ENCODE measurements around the gene ADAMTS17.

Gene ADAMTS17

GRCh38 chr15:100314809-100315400 is 26.9 kb downstream of the ADAMTS17 start:
- no peak for TF ChIP-seq CTCF (IDR thresholded peaks at IDR 0.05; ENCODE audit: extremely low read depth, missing control alignments)
- DNase-seq (ENCODE audit: low spot score): no peak

- no peak for TF ChIP-seq CTCF (IDR thresholded peaks at IDR 0.05; ENCODE audit: extremely low read depth, missing control alignments)
- DNase-seq (ENCODE audit: low spot score): no peak
Measured at GRCh38 chr15:100311833-100312476, 29.8 kb downstream of the ADAMTS17 start.

GRCh38 chr15:100311154-100311625 is 30.6 kb downstream of the ADAMTS17 start:
- no peak for DNase-seq (ENCODE audit: low spot score)
- no peak for TF ChIP-seq CTCF (IDR thresholded peaks at IDR 0.05; ENCODE audit: extremely low read depth, missing control alignments)

DNA sequence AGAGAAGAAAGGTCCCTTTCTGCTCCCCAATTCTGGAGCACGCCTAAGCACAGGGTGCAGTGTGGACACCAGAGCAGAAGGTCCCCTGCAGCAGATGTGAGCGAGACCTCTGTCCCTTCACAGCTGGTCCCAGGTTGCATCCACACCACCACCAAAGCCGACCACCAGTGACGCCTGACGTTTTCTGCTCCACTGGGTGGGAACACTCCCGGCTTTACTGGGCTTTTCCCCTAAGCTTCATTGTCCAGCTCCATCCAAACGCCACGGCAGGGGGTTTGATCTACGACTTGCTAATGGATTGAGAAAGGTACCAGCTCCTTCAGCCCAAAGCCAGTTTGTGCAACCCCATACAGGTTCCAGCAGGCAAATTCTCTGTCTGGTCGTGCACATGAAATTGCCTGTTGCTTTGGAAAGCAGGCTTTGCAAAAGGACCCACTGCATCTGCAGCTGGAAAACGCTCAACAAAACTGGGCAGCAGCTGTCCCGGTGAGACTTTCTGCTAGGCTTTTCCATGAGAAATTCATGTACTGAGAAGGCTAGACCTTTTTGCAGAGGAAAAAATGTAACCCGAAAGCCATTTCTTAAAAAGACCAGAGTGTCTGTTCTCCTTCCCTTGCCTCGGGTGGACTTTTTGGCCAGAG is 31.1 kb downstream of the ADAMTS17 start:
- DNase-seq (ENCODE audit: low spot score): no peak
- no peak for TF ChIP-seq CTCF (IDR thresholded peaks at IDR 0.05; ENCODE audit: extremely low read depth, missing control alignments)

DNA sequence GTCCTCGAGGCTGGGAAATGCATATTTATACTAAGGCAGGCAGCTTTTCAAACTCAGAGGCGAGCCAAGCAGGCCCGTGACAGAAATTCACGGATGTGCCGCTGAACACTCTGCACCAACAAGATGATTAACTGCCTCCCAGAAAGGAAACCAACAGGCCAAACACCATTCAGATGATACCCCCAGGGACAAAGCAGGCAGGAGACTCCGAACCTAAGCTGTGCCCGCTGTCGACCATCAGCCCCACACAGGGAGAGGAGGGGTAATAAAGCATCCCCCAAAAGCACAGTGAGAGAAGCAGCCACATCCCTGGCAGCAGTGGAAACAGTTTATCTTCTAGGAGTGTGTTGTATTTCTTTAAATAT is 31.8 kb downstream of the ADAMTS17 start:
- no peak for TF ChIP-seq CTCF (IDR thresholded peaks at IDR 0.05; ENCODE audit: extremely low read depth, missing control alignments)
- no peak for DNase-seq (ENCODE audit: low spot score)

DNA sequence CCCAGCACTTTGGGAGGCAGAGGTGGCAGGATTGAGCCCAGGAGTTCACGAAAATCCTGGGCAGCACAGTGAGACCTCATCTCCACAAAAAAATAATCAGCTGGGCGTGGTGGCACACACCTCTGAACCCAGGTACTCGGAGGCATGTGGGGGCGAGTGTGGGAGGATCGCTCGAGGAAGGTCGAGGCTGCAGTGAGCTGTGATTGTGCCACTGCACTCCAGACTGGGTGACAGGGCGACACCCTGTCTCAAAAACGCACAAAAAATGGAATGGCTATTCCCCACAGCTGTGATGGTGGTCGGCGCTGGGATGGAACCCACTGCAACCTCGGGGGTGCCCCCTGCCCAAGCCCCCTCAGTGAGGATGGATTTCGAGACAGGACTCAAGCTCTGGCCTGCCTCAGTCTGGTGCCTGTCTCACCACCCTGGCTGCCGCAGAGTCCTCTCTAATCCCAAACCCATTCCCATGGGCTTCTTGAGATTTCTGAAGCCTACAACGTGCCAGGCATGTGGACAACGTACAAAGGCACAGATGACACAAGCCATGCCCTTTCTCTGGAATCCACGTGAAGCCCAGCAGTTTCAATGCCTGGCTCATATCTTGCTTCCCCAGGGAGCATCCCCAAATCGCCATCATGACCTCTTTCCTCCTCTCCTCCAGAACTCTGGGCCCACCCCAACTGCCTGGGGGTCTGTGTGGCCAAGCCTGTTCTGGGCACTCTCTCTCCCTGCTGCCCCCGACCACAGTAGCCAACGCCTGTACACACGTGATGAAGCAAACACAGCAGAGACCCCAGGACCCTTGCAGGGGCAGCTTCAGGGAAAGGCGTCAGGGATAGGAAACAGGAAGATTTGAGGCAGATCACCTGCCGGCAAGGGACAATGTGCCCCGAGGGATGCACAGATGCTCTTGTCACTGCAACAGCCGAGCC is 32.4 kb downstream of the ADAMTS17 start:
- TF ChIP-seq CTCF (IDR thresholded peaks at IDR 0.05; ENCODE audit: extremely low read depth, missing control alignments): no peak
- DNase-seq (ENCODE audit: low spot score): no peak
